GM19455 (cell line): ENCODE results near the gene CMSS1.
"Not testable (repeated sequence)": the region's sequence is repeated elsewhere in the genome, so short reads cannot be mapped to it uniquely, and the experiment has no call there.

Experiments used
- ATAC-seq: cut with Tn5 transposase; IDR thresholded peaks from one replicate; pipeline ENCODE4 v1.9.1; 2021; ENCODE audit not compliant: unreplicated experiment

CMSS1 gene

GRCh38 chr3:100046986-100047385 is 229.3 kb downstream of the CMSS1 start:
- no peak for ATAC-seq

GRCh38 chr3:100047455-100048141 is 229.9 kb downstream of the CMSS1 start:
- ATAC-seq, result peak; percentile 74

GRCh38 chr3:100048248-100048647 is 230.6 kb downstream of the CMSS1 start:
- ATAC-seq, result no peak

GRCh38 chr3:100051513-100051912 is 233.9 kb downstream of the CMSS1 start:
- ATAC-seq, result not testable (repeated sequence)

- no peak for ATAC-seq
Observed at GRCh38 chr3:100053951-100054620, 236.4 kb downstream of the CMSS1 start.

- no peak for ATAC-seq
Observed at GRCh38 chr3:100057716-100058575, 240.3 kb downstream of the CMSS1 start.

- ATAC-seq, result no peak
Observed at GRCh38 chr3:100059472-100059871, 241.8 kb downstream of the CMSS1 start.

- no peak for ATAC-seq
Observed at GRCh38 chr3:100060685-100061484, 243.2 kb downstream of the CMSS1 start.

- no peak for ATAC-seq
Observed at GRCh38 chr3:100062665-100063064, 245.0 kb downstream of the CMSS1 start.

- no peak for ATAC-seq
Observed at GRCh38 chr3:100063929-100064461, 246.3 kb downstream of the CMSS1 start.

GRCh38 chr3:100067589-100067988 is 249.9 kb downstream of the CMSS1 start:
- ATAC-seq, result no peak

- ATAC-seq, result no peak
Observed at GRCh38 chr3:100068826-100069225, 251.2 kb downstream of the CMSS1 start.

GRCh38 chr3:100069472-100069871 is 251.8 kb downstream of the CMSS1 start:
- no peak for ATAC-seq

- ATAC-seq, result peak; percentile 45
Observed at GRCh38 chr3:100072326-100073048, 254.8 kb downstream of the CMSS1 start.

GRCh38 chr3:100073049-100073713 is 255.5 kb downstream of the CMSS1 start:
- no peak for ATAC-seq

- no peak for ATAC-seq
Observed at GRCh38 chr3:100073714-100074307, 256.1 kb downstream of the CMSS1 start.

GRCh38 chr3:100075196-100075595 is 257.5 kb downstream of the CMSS1 start:
- ATAC-seq, result no peak

- ATAC-seq, result no peak
Observed at GRCh38 chr3:100075851-100076730, 258.4 kb downstream of the CMSS1 start.
